ENCODE results near the gene VWA2.

GRCh38 chr10:114284346-114285071 lies 45.5 kb downstream of the VWA2 start:
- TF ChIP-seq POLR2A (IDR thresholded peaks at IDR 0.05; ENCODE audit: low read depth, low read length), result no peak
- TF ChIP-seq, protein P1, sequence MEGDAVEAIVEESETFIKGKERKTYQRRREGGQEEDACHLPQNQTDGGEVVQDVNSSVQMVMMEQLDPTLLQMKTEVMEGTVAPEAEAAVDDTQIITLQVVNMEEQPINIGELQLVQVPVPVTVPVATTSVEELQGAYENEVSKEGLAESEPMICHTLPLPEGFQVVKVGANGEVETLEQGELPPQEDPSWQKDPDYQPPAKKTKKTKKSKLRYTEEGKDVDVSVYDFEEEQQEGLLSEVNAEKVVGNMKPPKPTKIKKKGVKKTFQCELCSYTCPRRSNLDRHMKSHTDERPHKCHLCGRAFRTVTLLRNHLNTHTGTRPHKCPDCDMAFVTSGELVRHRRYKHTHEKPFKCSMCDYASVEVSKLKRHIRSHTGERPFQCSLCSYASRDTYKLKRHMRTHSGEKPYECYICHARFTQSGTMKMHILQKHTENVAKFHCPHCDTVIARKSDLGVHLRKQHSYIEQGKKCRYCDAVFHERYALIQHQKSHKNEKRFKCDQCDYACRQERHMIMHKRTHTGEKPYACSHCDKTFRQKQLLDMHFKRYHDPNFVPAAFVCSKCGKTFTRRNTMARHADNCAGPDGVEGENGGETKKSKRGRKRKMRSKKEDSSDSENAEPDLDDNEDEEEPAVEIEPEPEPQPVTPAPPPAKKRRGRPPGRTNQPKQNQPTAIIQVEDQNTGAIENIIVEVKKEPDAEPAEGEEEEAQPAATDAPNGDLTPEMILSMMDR (conservative IDR thresholded peaks at IDR 0.05; ENCODE audit: low read depth, low read length), result no peak
- no peak for TF ChIP-seq NFE2L2 (IDR thresholded peaks at IDR 0.05; ENCODE audit: low read depth, low read length)
- no peak for TF ChIP-seq MAZ (IDR thresholded peaks at IDR 0.05; ENCODE audit: borderline replicate concordance, low read depth, low read length)
- no peak for TF ChIP-seq RAD21 (IDR thresholded peaks at IDR 0.05; ENCODE audit: low read length)
- TF ChIP-seq CEBPB (IDR thresholded peaks at IDR 0.05; ENCODE audit: low read depth, low read length), result no peak
- TF ChIP-seq MAFK (IDR thresholded peaks at IDR 0.05; ENCODE audit: low read depth, low read length), result no peak
- TF ChIP-seq BHLHE40 (IDR thresholded peaks at IDR 0.05; ENCODE audit: low read depth, low read length), result no peak
- no peak for TF ChIP-seq USF2 (IDR thresholded peaks at IDR 0.05; ENCODE audit: low read depth, low read length)
